ENCODE measurements around the gene LYL1. TPM values are rescaled to one million over a fixed set of nuclear protein-coding genes. Genes with fewer than 3 reads are reported as not detected.
A peak's percentile ranks its signal among the peaks of the same experiment; 100 is the strongest.

The LYL1 gene
- total RNA-seq, 3 donors from 2014 or later, result 1.7 to 7.6 (median 4.7) TPM

DNA sequence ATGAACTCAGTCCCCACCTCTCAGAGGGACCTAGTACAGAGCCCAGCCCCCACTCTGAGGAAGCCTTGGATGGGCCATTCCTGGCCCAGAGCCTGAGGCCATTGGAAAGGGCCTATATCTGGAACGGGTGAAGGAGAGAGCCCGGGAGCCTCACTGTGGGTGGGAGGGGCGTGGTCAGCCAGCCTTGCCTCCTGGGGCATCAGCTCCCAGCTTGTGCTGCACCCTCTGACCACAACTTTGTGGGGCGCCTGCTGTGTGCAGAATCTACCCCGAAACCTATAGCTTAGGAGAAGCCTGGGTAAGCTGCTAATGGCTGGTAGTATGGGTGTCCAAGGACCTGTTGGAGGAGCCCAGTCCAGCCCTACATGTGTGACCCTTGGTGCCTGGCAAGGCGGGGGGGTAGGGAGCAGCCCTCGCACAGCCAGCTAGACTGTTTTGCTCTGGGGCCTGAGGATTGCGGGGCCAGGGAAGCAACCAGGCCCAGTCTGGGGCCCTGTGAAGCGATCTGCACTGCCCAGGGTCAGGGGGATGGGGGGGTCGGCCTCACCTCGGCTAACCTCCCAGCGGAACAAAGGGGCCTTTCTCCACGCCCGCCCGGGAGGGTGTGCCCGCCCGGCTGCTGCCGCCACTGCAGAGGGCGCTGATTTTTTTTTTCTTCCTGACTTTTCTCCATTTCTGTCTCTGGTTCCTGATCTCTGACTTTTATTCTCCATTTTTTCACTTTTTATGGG is 42.3 kb downstream of the LYL1 start:
- Histone ChIP-seq H3K9me3 (no peaks in the 10 kb centered on the region), H3K4me3 (no peak overlapping the region), H3K36me3 (ENCODE audit: low read depth) (no peaks in the 10 kb centered on the region), H3K4me1 (ENCODE audit: low read depth) (peaks cover 34% of the 10 kb centered on the region)
- no peak for TF ChIP-seq CTCF (IDR thresholded peaks at IDR 0.05)
- intact Hi-C loops (cut with DNase I, micrococcal nuclease), result no loop called here
- peak; percentile 32 for ATAC-seq
- peak in 1 of 3 donors; percentile 53 for DNase-seq

DNA sequence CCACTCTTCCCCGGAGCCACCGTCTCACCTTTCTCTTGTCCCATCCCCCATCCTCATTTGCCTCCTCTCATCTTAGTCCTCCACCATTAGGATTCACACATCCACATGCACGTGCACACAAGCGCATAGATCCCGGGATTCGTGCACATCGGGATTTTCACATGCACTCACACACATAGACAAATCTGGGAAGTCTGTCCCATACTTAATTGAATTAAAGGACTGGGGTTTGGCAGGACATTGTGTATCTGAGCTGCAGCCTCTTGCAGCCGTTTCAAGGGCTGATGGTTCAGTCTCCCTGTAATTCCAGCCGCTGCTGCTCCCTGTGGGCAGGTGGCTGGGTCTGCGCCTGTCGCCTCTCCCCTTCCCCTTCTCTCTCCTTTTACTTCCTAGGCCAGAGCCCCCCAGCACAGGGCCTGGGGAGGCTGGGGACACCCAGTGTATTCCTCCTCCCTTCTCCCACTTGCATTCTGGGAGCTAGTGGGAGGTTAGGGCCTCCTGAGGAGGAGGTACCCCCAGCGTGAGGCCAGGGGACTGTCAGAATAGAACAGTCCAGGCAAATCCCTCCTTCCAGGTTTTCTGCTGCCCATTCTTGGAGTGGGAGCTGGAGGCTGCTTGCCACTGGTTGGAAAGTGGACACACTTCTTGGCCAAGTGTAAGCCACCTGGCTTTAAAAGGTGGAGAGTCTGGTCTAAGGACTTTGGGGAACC is 43.6 kb downstream of the LYL1 start:
- DNase-seq (no peak), ATAC-seq (no peak)
- TF ChIP-seq CTCF (IDR thresholded peaks at IDR 0.05), result no peak
- Histone ChIP-seq H3K4me1 (ENCODE audit: low read depth) (peaks cover 41% of the 10 kb centered on the region), H3K4me3 (no peak overlapping the region), H3K9me3 (no peaks in the 10 kb centered on the region), H3K36me3 (ENCODE audit: low read depth) (no peaks in the 10 kb centered on the region)
- intact Hi-C loops (cut with DNase I, micrococcal nuclease), result no loop called here

GRCh38 chr19:13057744-13058143 is 44.9 kb downstream of the LYL1 start:
- Histone ChIP-seq H3K4me1 (ENCODE audit: low read depth) (peaks cover 52% of the 10 kb centered on the region), H3K36me3 (ENCODE audit: low read depth) (no peaks in the 10 kb centered on the region), H3K4me3 (no peak overlapping the region), H3K9me3 (no peaks in the 10 kb centered on the region)
- intact Hi-C loops (cut with DNase I, micrococcal nuclease), result no loop called here
- no peak for ATAC-seq
- DNase-seq, result no peak
- no peak for TF ChIP-seq CTCF (IDR thresholded peaks at IDR 0.05)

- TF ChIP-seq CTCF (IDR thresholded peaks at IDR 0.05), result no peak
- ATAC-seq, result no peak
- intact Hi-C loops (cut with DNase I, micrococcal nuclease), result no loop called here
- Histone ChIP-seq H3K4me1 (ENCODE audit: low read depth) (peaks cover 58% of the 10 kb centered on the region), H3K36me3 (ENCODE audit: low read depth) (no peaks in the 10 kb centered on the region), H3K4me3 (no peak overlapping the region), H3K9me3 (no peaks in the 10 kb centered on the region)
- DNase-seq, result no peak
Observed at GRCh38 chr19:13057147-13057572, 45.5 kb downstream of the LYL1 start.

- H3K4me3 ChIP-seq, result no peak overlapping the region
- peak; percentile 34 for ATAC-seq
- no peak for TF ChIP-seq CTCF (IDR thresholded peaks at IDR 0.05)
- no peaks in the 10 kb centered on the region for H3K9me3 ChIP-seq
- H3K36me3 ChIP-seq (ENCODE audit: low read depth), result no peaks in the 10 kb centered on the region
- DNase-seq, result peak; percentile 51 to 77 (median 55)
- intact Hi-C loops (cut with DNase I, micrococcal nuclease), result no loop called here
- peaks cover 60% of the 10 kb centered on the region for H3K4me1 ChIP-seq (ENCODE audit: low read depth)
Observed at GRCh38 chr19:13056052-13056660, 46.5 kb downstream of the LYL1 start.
